Coronary artery (tissue), 2 donors: ENCODE measurements around the gene ELAVL1.

Experiments
- DNase-seq: peaks from one replicate; pipeline ENCODE4 v3.0.0-alpha.2; 2017; ENCODE audit warnings: low spot score
- H3K27ac ChIP-seq, 2 donors: fragments of 200-600 bp; sonication (generic); one replicate each; pipeline ENCODE4 v1.5.1; 2016 to 2019
- H3K4me3 ChIP-seq: fragments of 200-600 bp; sonication (generic); 2 replicates; pipeline ENCODE4 v1.5.1; 2016; ENCODE audit warnings: mild to moderate bottlenecking, moderate library complexity
- CTCF ChIP-seq: fragments of 200-600 bp; sonication (generic); IDR thresholded peaks from one replicate; pipeline ENCODE4 v1.5.1; 2019; ENCODE audit warnings: antibody characterized with exemption

ELAVL1 gene

GRCh38 chr19:7999376-7999775 is 6.1 kb downstream of the ELAVL1 start:
- Histone ChIP-seq H3K4me3 (no peak overlapping the region), H3K27ac (no peak overlapping the region)
- DNase-seq, result no peak
- TF ChIP-seq CTCF, result no peak

- H3K27ac ChIP-seq, result no peak overlapping the region
- no peak overlapping the region for H3K4me3 ChIP-seq
- no peak for TF ChIP-seq CTCF
- no peak for DNase-seq
These were observed 7.5 kb downstream of the ELAVL1 start for GRCh38 chr19:7997809-7998480.

- TF ChIP-seq CTCF, result no peak
- no peak for DNase-seq
- no peak overlapping the region for H3K27ac ChIP-seq
- no peak overlapping the region for H3K4me3 ChIP-seq
These were observed 8.6 kb downstream of the ELAVL1 start for GRCh38 chr19:7996883-7997282.

- no peak overlapping the region for H3K4me3 ChIP-seq
- DNase-seq, result no peak
- H3K27ac ChIP-seq, result no peak overlapping the region
- no peak for TF ChIP-seq CTCF
These were observed 9.7 kb downstream of the ELAVL1 start for GRCh38 chr19:7995810-7996158.

- TF ChIP-seq CTCF, result no peak
- Histone ChIP-seq H3K4me3 (no peak overlapping the region), H3K27ac (no peak overlapping the region)
- no peak for DNase-seq
These were observed 10.3 kb downstream of the ELAVL1 start for GRCh38 chr19:7994928-7995809.

- TF ChIP-seq CTCF, result no peak
- DNase-seq, result no peak
- H3K4me3 ChIP-seq, result no peak overlapping the region
- no peak overlapping the region for H3K27ac ChIP-seq
These were observed 11.3 kb downstream of the ELAVL1 start for GRCh38 chr19:7994114-7994513.

GRCh38 chr19:7993560-7993959 is 11.9 kb downstream of the ELAVL1 start:
- Histone ChIP-seq H3K27ac (no peak overlapping the region), H3K4me3 (no peak overlapping the region)
- DNase-seq, result no peak
- TF ChIP-seq CTCF, result no peak
